Naive B cell (primary cell): ENCODE data around the gene RCE1. TPM values are rescaled to one million over a fixed set of nuclear protein-coding genes. Genes with fewer than 3 reads are reported as not detected.

Source experiments
- ATAC-seq, 2 donors: fragments of 150-1000 bp; cut with Tn5 transposase; 2 replicates each; pipeline ENCODE4 v1.10.0; 2021; ENCODE audit warnings: low read depth in 2 of 2, mild to moderate bottlenecking in 2 of 2, moderate library complexity in 2 of 2
- DNase-seq: peaks from one replicate; pipeline ENCODE4 v3.0.0; 2022
- H3K27ac Mint-ChIP-seq, 6 donors: one replicate each; pipeline ENCODE4 v1.8.0; 2020 to 2022; ENCODE audit warnings: mild to moderate bottlenecking in 6 of 6, mixed read lengths in 6 of 6, moderate library complexity in 5 of 6, inconsistent platforms in 2 of 6
- H3K27me3 Mint-ChIP-seq, 3 donors: one replicate each; pipeline ENCODE4 v1.8.0; 2021 to 2022; ENCODE audit warnings: mixed read lengths in 3 of 3, mild to moderate bottlenecking in 1 of 3
- H3K36me3 Mint-ChIP-seq, 2 donors: one replicate each; pipeline ENCODE4 v1.8.0; 2020 to 2022; ENCODE audit warnings: mixed read lengths in 2 of 2, inconsistent platforms in 1 of 2, mild to moderate bottlenecking in 1 of 2
- H3K4me1 Mint-ChIP-seq, 3 donors: one replicate each; pipeline ENCODE4 v1.8.0; 2020 to 2022; ENCODE audit warnings: mixed read lengths in 3 of 3, inconsistent platforms in 1 of 3, mild to moderate bottlenecking in 1 of 3, moderate library complexity in 1 of 3
- H3K4me3 Mint-ChIP-seq, 8 donors: one replicate each; pipeline ENCODE4 v1.8.0; 2020 to 2022; ENCODE audit warnings: mild to moderate bottlenecking in 8 of 8, mixed read lengths in 8 of 8, moderate library complexity in 8 of 8, inconsistent platforms in 2 of 8
- H3K9me3 Mint-ChIP-seq, 7 donors: one replicate each; pipeline ENCODE4 v1.8.0; 2020 to 2022; ENCODE audit warnings: mixed read lengths in 7 of 7, mild to moderate bottlenecking in 5 of 7, inconsistent platforms in 2 of 7, moderate library complexity in 1 of 7
- polyA plus RNA-seq, 6 donors: library from polyadenylated mRNA; unstranded; fragments of 300-500 nt; fragmentation: Illumina TruSeq; gene quantifications; one replicate each; pipeline ENCODE4 v1.2.3, GENCODE V29; 2021; ENCODE audit warnings: low read depth in 6 of 6

RCE1 gene
- polyA plus RNA-seq, 6 donors from 2014 or later = 16.3 to 31.9 (median 19.3) TPM

- Mint-ChIP-seq H3K27me3 (peaks cover 11 to 18% (median 14%) of the 10 kb centered on the region in 3 donors), H3K9me3 (no peaks in the 10 kb centered on the region), H3K36me3 (no peaks in the 10 kb centered on the region), H3K27ac (no peak overlapping the region), H3K4me1 (peaks cover 4 to 13% (median 10%) of the 10 kb centered on the region in 3 donors), H3K4me3 (no peak overlapping the region)
- no peak for ATAC-seq
- DNase-seq = no peak
Measured at GRCh38 chr11:66870616-66871520, 27.6 kb downstream of the RCE1 start.

- Mint-ChIP-seq H3K36me3 (no peaks in the 10 kb centered on the region), H3K27me3 (peaks cover 11 to 22% (median 21%) of the 10 kb centered on the region in 3 donors), H3K27ac (no peak overlapping the region), H3K4me1 (peaks cover 4 to 13% (median 10%) of the 10 kb centered on the region in 3 donors), H3K4me3 (no peak overlapping the region), H3K9me3 (no peaks in the 10 kb centered on the region)
- DNase-seq (no peak), ATAC-seq (no peak)
Measured at GRCh38 chr11:66871521-66871901, 28.3 kb downstream of the RCE1 start.

GRCh38 chr11:66874232-66874631, 31.0 kb downstream of the RCE1 start:
- H3K27ac Mint-ChIP-seq = peak overlapping the region in 2 of 6 donors; percentile 32 to 96
- H3K9me3 Mint-ChIP-seq = no peaks in the 10 kb centered on the region
- H3K36me3 Mint-ChIP-seq = no peaks in the 10 kb centered on the region
- no peak overlapping the region for H3K4me3 Mint-ChIP-seq
- DNase-seq (no peak), ATAC-seq (no peak)
- H3K27me3 Mint-ChIP-seq = peaks cover 11 to 23% (median 22%) of the 10 kb centered on the region in 3 donors
- H3K4me1 Mint-ChIP-seq = peaks cover 0 to 3% (median under 1%) of the 10 kb centered on the region in 3 donors

GRCh38 chr11:66875378-66875777, 32.1 kb downstream of the RCE1 start:
- H3K27ac Mint-ChIP-seq = no peak overlapping the region
- ATAC-seq (no peak), DNase-seq (no peak)
- no peaks in the 10 kb centered on the region for H3K36me3 Mint-ChIP-seq
- H3K4me1 Mint-ChIP-seq = peaks cover 0 to under 1% (median 0%) of the 10 kb centered on the region in 3 donors
- H3K27me3 Mint-ChIP-seq = peaks cover 11 to 27% (median 23%) of the 10 kb centered on the region in 3 donors
- no peak overlapping the region for H3K4me3 Mint-ChIP-seq
- no peaks in the 10 kb centered on the region for H3K9me3 Mint-ChIP-seq

GRCh38 chr11:66877588-66878385, 34.5 kb downstream of the RCE1 start:
- no peaks in the 10 kb centered on the region for H3K36me3 Mint-ChIP-seq
- H3K27ac Mint-ChIP-seq = no peak overlapping the region
- no peak for DNase-seq
- no peaks in the 10 kb centered on the region for H3K9me3 Mint-ChIP-seq
- no peak for ATAC-seq
- H3K4me3 Mint-ChIP-seq = no peak overlapping the region
- peaks cover under 1 to 4% (median 2%) of the 10 kb centered on the region in 3 donors for H3K4me1 Mint-ChIP-seq
- peaks cover 11 to 37% (median 23%) of the 10 kb centered on the region in 3 donors for H3K27me3 Mint-ChIP-seq

DNA sequence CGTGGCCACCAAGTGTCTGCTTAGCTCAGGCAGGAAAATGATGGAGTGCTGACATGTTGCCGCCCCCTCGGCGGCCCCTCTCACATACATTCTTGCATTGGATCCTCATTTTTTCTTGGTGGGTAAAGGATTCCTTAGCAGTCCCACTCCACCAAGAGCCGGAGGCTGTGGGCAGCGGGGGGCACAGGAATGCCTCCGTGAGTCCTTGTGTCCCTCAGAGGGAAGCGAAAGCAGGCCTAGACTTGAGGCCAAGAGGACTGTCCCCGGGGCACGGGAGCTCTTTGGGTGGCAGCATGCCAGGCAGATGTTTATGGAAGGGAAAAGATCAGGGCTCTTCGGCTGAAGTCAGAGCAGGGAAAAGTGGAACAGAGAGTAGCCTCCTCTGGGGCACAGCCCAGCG, 35.2 kb downstream of the RCE1 start:
- no peak overlapping the region for H3K4me3 Mint-ChIP-seq
- DNase-seq = no peak
- H3K36me3 Mint-ChIP-seq = no peaks in the 10 kb centered on the region
- H3K27ac Mint-ChIP-seq = peak overlapping the region in 1 of 6 donors; percentile 26
- H3K9me3 Mint-ChIP-seq = no peaks in the 10 kb centered on the region
- peaks cover 4 to 8% (median 5%) of the 10 kb centered on the region in 3 donors for H3K4me1 Mint-ChIP-seq
- H3K27me3 Mint-ChIP-seq = peaks cover 11 to 44% (median 23%) of the 10 kb centered on the region in 3 donors
- ATAC-seq = no peak

DNA sequence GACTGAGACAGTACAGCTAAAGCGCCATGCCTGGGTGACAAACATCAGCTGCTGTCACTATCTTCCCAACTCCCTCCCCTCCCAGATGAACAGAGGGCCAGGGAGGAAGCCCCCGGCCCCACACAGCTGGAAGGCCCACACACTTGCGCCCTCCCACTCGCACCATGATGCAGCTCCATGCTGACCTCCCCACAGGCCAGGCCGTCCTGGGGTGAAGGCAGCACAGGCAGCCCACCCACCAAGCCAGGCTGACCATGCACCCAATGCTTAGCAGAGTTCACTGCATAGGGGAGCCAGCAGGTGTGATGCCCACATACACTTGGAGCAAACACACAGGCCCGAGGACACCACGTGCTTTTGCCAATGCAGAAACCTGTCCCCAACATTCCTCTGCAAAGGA, 35.8 kb downstream of the RCE1 start:
- H3K4me3 Mint-ChIP-seq = no peak overlapping the region
- ATAC-seq = no peak
- H3K36me3 Mint-ChIP-seq = no peaks in the 10 kb centered on the region
- H3K4me1 Mint-ChIP-seq = peaks cover 4 to 9% (median 5%) of the 10 kb centered on the region in 3 donors
- no peak overlapping the region for H3K27ac Mint-ChIP-seq
- H3K27me3 Mint-ChIP-seq = peaks cover 11 to 45% (median 23%) of the 10 kb centered on the region in 3 donors
- H3K9me3 Mint-ChIP-seq = no peaks in the 10 kb centered on the region
- DNase-seq = no peak

DNA sequence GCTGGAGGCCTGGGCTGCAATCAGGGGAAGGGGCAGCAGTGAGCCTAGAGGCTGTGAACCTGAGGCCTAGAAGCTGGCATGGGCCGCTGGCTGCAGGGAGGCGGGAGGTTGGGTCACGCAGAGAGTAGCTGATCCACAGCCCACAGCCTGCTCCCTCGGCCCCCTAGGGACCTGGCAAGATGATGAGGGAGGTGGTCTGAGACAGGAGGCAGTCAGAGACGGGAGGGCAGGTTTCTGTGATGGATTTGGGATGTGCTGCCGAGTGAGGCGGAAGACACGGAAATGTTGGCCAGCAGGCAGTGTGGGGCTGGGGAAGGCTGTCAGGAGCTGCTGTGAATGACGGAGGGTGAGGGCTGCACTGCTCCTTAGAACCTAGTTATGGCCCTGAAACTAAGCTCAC, 36.3 kb downstream of the RCE1 start:
- H3K27me3 Mint-ChIP-seq = peaks cover 11 to 39% (median 21%) of the 10 kb centered on the region in 3 donors
- peak overlapping the region in 1 of 8 donors; percentile 80 for H3K4me3 Mint-ChIP-seq

DNA sequence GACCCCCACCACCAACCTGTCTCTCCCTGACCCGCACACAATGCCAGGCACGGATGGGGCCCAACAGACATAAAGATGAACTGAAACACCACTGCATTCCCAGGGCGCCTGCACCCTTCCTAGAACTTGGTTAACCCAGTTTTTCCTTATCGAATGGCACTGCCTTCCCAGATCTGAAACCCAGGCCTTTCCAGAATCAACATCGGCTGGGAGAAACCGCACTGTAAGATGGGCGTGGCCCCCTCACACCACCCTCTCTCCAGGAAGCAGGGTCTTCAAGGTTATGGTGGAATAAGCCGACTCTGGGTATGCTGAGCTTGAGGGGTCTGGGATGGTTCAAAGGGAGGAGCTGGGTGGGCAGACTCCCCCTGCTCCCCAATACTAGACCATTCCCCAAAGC, 36.8 kb downstream of the RCE1 start:
- H3K27me3 Mint-ChIP-seq = peaks cover 6 to 35% (median 17%) of the 10 kb centered on the region in 3 donors
- peaks cover 4 to 9% (median 5%) of the 10 kb centered on the region in 3 donors for H3K4me1 Mint-ChIP-seq
- H3K27ac Mint-ChIP-seq = peak overlapping the region in 1 of 6 donors; percentile 32
- peak overlapping the region in 1 of 8 donors; percentile 60 for H3K4me3 Mint-ChIP-seq
- H3K9me3 Mint-ChIP-seq = no peaks in the 10 kb centered on the region
- no peak for DNase-seq
- no peak for ATAC-seq
- no peaks in the 10 kb centered on the region for H3K36me3 Mint-ChIP-seq

More for the DNA sequence above, 36.3 kb downstream of the RCE1 start:
- H3K4me1 Mint-ChIP-seq = peaks cover 4 to 9% (median 5%) of the 10 kb centered on the region in 3 donors
- DNase-seq (no peak), ATAC-seq (no peak)
- H3K9me3 Mint-ChIP-seq = no peaks in the 10 kb centered on the region
- no peaks in the 10 kb centered on the region for H3K36me3 Mint-ChIP-seq
- peak overlapping the region in 3 of 6 donors; percentile 32 to 90 (median 85) for H3K27ac Mint-ChIP-seq

DNA sequence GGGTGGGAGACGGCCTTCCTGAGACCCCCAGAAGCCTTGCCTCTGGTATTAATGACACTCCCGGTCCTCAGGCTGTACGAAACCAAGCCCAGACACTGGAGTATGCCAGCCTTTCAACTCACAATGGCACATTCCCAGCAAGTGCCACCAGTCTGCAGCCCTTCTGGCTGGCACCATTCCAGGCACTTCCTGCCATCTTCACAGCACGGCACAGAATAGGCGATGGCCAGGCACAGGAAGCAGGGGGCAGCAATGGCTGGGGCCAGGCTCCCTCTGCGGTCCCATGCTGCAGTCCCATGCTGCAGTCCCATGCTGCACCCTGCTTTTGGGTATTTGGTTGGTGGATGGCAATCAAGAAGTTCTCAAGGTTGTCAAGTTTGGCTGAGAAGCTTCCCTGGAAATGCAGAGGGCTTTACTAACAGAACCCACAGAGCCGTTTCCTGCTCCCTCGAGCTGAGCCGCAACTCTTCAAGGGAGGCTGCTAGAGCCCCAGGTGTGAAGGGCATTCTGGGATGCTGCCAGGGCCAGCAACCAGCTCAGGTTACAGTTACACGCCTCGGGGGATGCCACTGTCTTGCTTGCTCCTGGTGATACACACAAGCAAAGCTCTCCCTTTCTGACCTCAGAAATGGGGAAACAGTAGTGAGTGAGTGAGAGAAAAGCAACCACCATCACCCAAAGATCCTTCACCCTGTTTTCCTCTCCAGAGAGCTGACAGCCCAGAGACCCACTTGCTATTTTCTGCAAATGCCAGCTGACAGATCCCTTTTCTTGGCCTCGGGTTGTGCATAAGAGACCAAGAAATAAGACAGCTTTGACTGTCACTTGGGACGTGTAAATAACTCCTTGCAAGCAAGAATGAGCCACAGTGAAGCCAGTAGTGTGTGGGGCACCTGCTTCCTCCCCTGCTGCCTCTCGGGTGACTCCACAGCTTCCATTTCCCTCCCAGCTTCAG, 37.5 kb downstream of the RCE1 start:
- no peak for DNase-seq
- Mint-ChIP-seq H3K4me1 (peaks cover 4 to 9% (median 5%) of the 10 kb centered on the region in 3 donors), H3K9me3 (no peaks in the 10 kb centered on the region), H3K27me3 (peaks cover 3 to 27% (median 12%) of the 10 kb centered on the region in 3 donors), H3K36me3 (no peaks in the 10 kb centered on the region), H3K27ac (peak overlapping the region in 2 of 6 donors; percentile 26 to 72), H3K4me3 (no peak overlapping the region)
- ATAC-seq = no peak

- H3K36me3 Mint-ChIP-seq = no peaks in the 10 kb centered on the region
- peaks cover 4 to 9% (median 5%) of the 10 kb centered on the region in 3 donors for H3K4me1 Mint-ChIP-seq
- no peaks in the 10 kb centered on the region for H3K9me3 Mint-ChIP-seq
- ATAC-seq (no peak), DNase-seq (no peak)
- peaks cover 3 to 23% (median 11%) of the 10 kb centered on the region in 3 donors for H3K27me3 Mint-ChIP-seq
- no peak overlapping the region for H3K4me3 Mint-ChIP-seq
- peak overlapping the region in 1 of 6 donors; percentile 72 for H3K27ac Mint-ChIP-seq
Measured at GRCh38 chr11:66881451-66881835, 38.2 kb downstream of the RCE1 start.

DNA sequence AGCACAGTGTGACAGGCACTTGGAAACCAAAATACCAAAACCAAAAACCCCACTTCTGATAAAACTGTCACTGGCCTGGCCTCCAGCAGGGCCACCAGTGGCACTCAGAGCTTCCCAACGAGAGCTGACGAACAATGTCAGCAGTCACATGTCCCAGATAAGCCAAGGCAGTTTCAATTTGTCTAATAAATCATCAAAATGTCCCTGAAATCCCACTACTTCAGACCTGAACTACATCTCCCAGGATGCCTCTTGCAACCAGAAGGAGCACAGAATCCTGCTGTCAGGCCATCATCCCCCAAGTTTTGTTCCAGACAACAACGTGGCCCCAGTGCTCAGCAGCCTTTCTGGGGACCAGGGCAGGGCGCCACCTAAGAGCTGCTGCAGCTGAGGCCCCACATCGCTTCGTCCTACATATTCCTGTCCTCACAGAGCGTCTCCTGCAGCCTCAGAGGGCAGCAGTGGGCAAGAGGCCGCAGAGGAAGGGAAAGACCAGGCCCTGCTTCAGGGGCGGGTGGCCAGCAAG, 38.7 kb downstream of the RCE1 start:
- DNase-seq (no peak), ATAC-seq (no peak)
- Mint-ChIP-seq H3K9me3 (no peaks in the 10 kb centered on the region), H3K27ac (no peak overlapping the region), H3K27me3 (peaks cover 3 to 23% (median 8%) of the 10 kb centered on the region in 3 donors), H3K4me3 (no peak overlapping the region), H3K36me3 (no peaks in the 10 kb centered on the region), H3K4me1 (peaks cover 4 to 9% (median 5%) of the 10 kb centered on the region in 3 donors)
